ENCODE data around the gene POMGNT1.

- TF ChIP-seq CTCF (IDR thresholded peaks at IDR 0.05 in 8 of 11, conservative IDR thresholded peaks at IDR 0.05 in 3 of 11) (no peak), POLR2A (IDR thresholded peaks at IDR 0.05) (no peak), POLR2AphosphoS5 (IDR thresholded peaks at IDR 0.05) (no peak)
Measured at GRCh38 chr1:46215504-46215903, 17.3 kb upstream of the POMGNT1 start.
